ENCODE measurements around the gene SDR42E1. TPM values are rescaled to one million over a fixed set of nuclear protein-coding genes. Genes with fewer than 3 reads are reported as not detected.

Gene SDR42E1
- total and polyA plus RNA-seq, 2 of the 8 experiments (the other 6 are each of a cell fraction or from before 2014, with no cell fraction given): 0.03 TPM; not detected in 1

DNA sequence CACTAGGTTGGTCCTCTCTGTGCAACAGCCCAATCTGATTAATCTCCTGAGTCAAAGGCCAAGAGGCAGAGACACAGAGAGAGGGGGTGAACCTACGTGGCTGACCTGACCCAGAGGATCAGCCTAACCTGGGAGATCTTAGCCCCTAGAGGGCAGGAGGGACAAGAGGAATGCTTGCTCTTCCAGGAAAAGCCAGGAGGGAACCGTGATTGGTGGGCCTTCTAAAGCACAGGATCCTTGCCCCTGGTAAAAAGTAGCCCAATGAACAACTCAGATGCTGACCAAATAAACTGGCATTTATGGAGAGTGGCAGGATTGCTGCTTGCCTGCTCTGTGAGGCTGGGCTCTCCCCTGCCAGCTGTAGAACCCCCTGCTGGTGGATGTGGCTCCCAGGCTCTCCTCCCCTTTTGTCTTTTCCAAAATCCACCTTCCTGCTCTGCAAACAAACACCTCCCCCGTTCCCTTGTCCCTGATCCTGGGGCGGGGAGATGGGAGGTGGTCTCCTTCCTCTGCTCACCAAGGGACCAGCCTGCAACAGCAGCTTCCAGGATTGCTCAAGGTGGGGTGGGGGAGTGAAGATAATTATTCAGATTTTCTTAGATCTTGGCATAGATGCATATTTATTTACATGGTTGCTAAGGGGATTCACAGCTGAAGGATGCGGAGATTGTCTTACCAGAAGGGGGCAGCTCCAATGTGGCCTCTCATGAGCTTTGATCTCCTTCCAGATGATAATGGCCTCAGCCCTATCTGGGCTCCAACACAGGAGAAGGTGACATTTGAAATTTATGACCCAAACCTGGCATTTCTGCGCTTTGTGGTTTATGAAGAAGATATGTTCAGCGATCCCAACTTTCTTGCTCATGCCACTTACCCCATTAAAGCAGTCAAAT, 71.9 kb downstream of the SDR42E1 start:
- Histone ChIP-seq H2BK12ac (ENCODE audit: low read depth, low read length) (peak overlapping the region; percentile 82), H3K23ac (ENCODE audit: insufficient read length) (no peak overlapping the region), H2BK20ac (ENCODE audit: low read length) (peak overlapping the region; percentile 95), H2BK120ac (replicated peaks; ENCODE audit: low read depth, low read length) (no peak overlapping the region), H4K20me1 (replicated peaks in 1 of 2; ENCODE audit: control insufficient read depth in 1 of 2, insufficient read depth in 2 of 2, low read length in 2 of 2) (peaks cover 0 to 3% of the 10 kb centered on the region in 2 experiments), H3K4me3 (ENCODE audit: extremely low read depth in 1 of 4, insufficient read depth in 2 of 4, low read depth in 3 of 4, low read length in 4 of 4) (no peak overlapping the region; a peak in 1 of 8 replicates), H3K79me2 (ENCODE audit: control insufficient read depth in 1 of 2, insufficient read depth in 2 of 2, low read length in 2 of 2) (no peaks in the 10 kb centered on the region), H3K4ac (replicated peaks; ENCODE audit: insufficient read length, low read depth, low read length) (no peak overlapping the region), H3K18ac (ENCODE audit: extremely low read depth, low read length) (peak overlapping the region; percentile 66; the same call in 1 of the 2 replicates), H4K91ac (replicated peaks; ENCODE audit: insufficient read length, low read length) (peak overlapping the region; percentile 39), H3K79me1 (ENCODE audit: low read depth, low read length) (no peaks in the 10 kb centered on the region), H3K36me3 (ENCODE audit: control insufficient read depth in 2 of 4, insufficient read depth in 4 of 4, low read length in 3 of 4) (no peaks in the 10 kb centered on the region; a peak in 2 of 8 replicates), H4K8ac (ENCODE audit: extremely low read depth, insufficient read depth, low read length) (no peak overlapping the region), H3K27ac (ENCODE audit: low read depth, low read length) (0 out of 2 replicates have a peak overlapping the region, but pooled peaks have one; percentile 1), H2BK15ac (ENCODE audit: low read length) (peak overlapping the region; percentile 92; the same call in 1 of the 2 replicates), H3K4me2 (ENCODE audit: insufficient read depth in 1 of 2, low read depth in 2 of 2, low read length in 2 of 2) (peak overlapping the region; percentile 35 to 50), H2AK5ac (ENCODE audit: low read depth, low read length) (peak overlapping the region; percentile 60; the same call in 1 of the 2 replicates), H2BK5ac (ENCODE audit: low read depth, low read length) (peak overlapping the region; percentile 88; the same call in 1 of the 2 replicates), H4K5ac (ENCODE audit: insufficient read length, low read depth, low read length) (no peak overlapping the region), H3K9me3 (ENCODE audit: insufficient read depth in 2 of 2, low read depth in 1 of 2, low read length in 1 of 2) (no peaks in the 10 kb centered on the region), H3K56ac (replicated peaks; ENCODE audit: insufficient read length, low read depth, low read length) (no peak overlapping the region), H3K27me3 (replicated peaks in 1 of 4; ENCODE audit: control insufficient read depth in 3 of 4, extremely low read depth in 1 of 4, insufficient read depth in 3 of 4, low read length in 3 of 4) (0 out of 7 replicates have a peak, but pooled peaks cover 0 to 2% (median 0%) of the 10 kb centered on the region in 4 experiments), H3K4me1 (replicated peaks in 1 of 4; ENCODE audit: control insufficient read depth in 3 of 4, insufficient read depth in 4 of 4, low read length in 3 of 4) (peaks cover 7 to 31% (median 27%) of the 10 kb centered on the region in 4 experiments), H3K23me2 (ENCODE audit: low read depth, low read length) (no peaks in the 10 kb centered on the region), H2AFZ (ENCODE audit: low read length) (no peak overlapping the region), H3K9ac (replicated peaks in 1 of 4; ENCODE audit: extremely low read depth in 1 of 4, low read depth in 3 of 4, low read length in 3 of 4) (peak overlapping the region in 1 of 4 experiments; percentile 10; a peak in 1 of 7 replicates), H3K14ac (ENCODE audit: insufficient read length) (no peak overlapping the region)
- ChIA-PET CTCF (ENCODE audit: partially characterized antibody) (interaction anchor here (0.6 to 7.0 kb wide), 28 partner anchors 10 to 411 kb away, joined by 3 to 98 read pairs (median 6); no protein-coding TSS in a partner anchor), POLR2A (ENCODE audit: partially characterized antibody) (interaction anchor here (0.6 kb wide), 1 partner anchor 31 kb away, joined by 3 read pairs; no protein-coding TSS in a partner anchor)
- WGBS, 2 experiments (ENCODE audit: extremely low coverage in 1 of 2, insufficient coverage in 1 of 2, insufficient read length in 1 of 2, insufficient replicate concordance in 2 of 2, low coverage in 1 of 2, low lambda C conversion rate in 2 of 2, missing lambda C conversion rate in 1 of 2): 57% methylated on average over 7 of the region's 7 CpGs; no CpG with 5 or more reads in 1 of the 2 experiments
- DNase-seq (ENCODE audit: low read depth in 1 of 2, low spot score in 2 of 2) (peak in 1 of 2 experiments; percentile 71), FAIRE-seq (no peak)
- TF ChIP-seq NANOG (IDR thresholded peaks at IDR 0.05; ENCODE audit: insufficient read depth, low read depth, low read length, poor library complexity, severe bottlenecking) (no peak), RFX5 (IDR thresholded peaks at IDR 0.05; ENCODE audit: borderline replicate concordance, low read depth, low read length) (no peak), MAFK (IDR thresholded peaks at IDR 0.05; ENCODE audit: low read depth, low read length) (no peak), RBBP5 (IDR thresholded peaks at IDR 0.05; ENCODE audit: borderline replicate concordance, low read depth, low read length) (no peak), KDM4A (IDR thresholded peaks at IDR 0.05; ENCODE audit: low read depth, low read length, severe bottlenecking) (no peak)
- TF ChIP-seq, protein P1, sequence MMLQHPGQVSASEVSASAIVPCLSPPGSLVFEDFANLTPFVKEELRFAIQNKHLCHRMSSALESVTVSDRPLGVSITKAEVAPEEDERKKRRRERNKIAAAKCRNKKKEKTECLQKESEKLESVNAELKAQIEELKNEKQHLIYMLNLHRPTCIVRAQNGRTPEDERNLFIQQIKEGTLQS (IDR thresholded peaks at IDR 0.05; ENCODE audit: insufficient read depth, low read depth, low read length): no peak
- TF ChIP-seq, protein P2, sequence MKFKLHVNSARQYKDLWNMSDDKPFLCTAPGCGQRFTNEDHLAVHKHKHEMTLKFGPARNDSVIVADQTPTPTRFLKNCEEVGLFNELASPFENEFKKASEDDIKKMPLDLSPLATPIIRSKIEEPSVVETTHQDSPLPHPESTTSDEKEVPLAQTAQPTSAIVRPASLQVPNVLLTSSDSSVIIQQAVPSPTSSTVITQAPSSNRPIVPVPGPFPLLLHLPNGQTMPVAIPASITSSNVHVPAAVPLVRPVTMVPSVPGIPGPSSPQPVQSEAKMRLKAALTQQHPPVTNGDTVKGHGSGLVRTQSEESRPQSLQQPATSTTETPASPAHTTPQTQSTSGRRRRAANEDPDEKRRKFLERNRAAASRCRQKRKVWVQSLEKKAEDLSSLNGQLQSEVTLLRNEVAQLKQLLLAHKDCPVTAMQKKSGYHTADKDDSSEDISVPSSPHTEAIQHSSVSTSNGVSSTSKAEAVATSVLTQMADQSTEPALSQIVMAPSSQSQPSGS (IDR thresholded peaks at IDR 0.05; ENCODE audit: low read length): no peak

Measured in H1 (cell line).